OCI-LY3 (cell line): ENCODE data around the gene ACYP2.
"Not testable (repeated sequence)": the region's sequence is repeated elsewhere in the genome, so short reads cannot be mapped to it uniquely, and the experiment has no call there.

Source experiments
- H2AFZ ChIP-seq: fragments of 200-600, 300-600 bp; shearing (Covaris generic); 2 replicates; pipeline ENCODE4 v1.6.0; 2014; ENCODE audit warnings: antibody characterized with exemption, low read depth, low read length
- H3K27ac ChIP-seq: fragments of 200-600, 300-600 bp; sonication (generic); 2 replicates; pipeline ENCODE4 v1.5.1; 2014; ENCODE audit warnings: mild to moderate bottlenecking, low read length, moderate library complexity, mixed read lengths
- H3K27me3 ChIP-seq: fragments of 200-600, 300-600 bp; sonication (generic); 2 replicates; pipeline ENCODE4 v1.6.1; 2014; ENCODE audit warnings: low read depth, low read length, mixed read lengths
- H3K36me3 ChIP-seq: fragments of 200-600, 300-600 bp; sonication (generic); replicated peaks from 2 replicates; pipeline ENCODE3; 2014; ENCODE audit warnings: low read depth, low read length, mixed read lengths
- H3K4me1 ChIP-seq: fragments of 300-600, 200-600 bp; sonication (generic); 2 replicates; pipeline ENCODE4 v1.6.1; 2014; ENCODE audit warnings: low read length, mixed read lengths
- H3K4me2 ChIP-seq: fragments of 200-600, 300-600 bp; sonication (generic); 2 replicates; pipeline ENCODE4 v1.6.1; 2014; ENCODE audit warnings: low read length, mixed read lengths
- H3K4me3 ChIP-seq: fragments of 300-600, 200-600 bp; sonication (generic); 2 replicates; pipeline ENCODE4 v1.5.1; 2014; ENCODE audit warnings: antibody characterized with exemption, mild to moderate bottlenecking, low read length, moderate library complexity
- H3K79me2 ChIP-seq: fragments of 300-600, 200-600 bp; shearing (Covaris generic); 2 replicates; pipeline ENCODE4 v1.6.1; 2014; ENCODE audit warnings: mild to moderate bottlenecking, low read length, mixed read lengths
- H3K9ac ChIP-seq: fragments of 300-600, 200-600 bp; shearing (Covaris generic); 2 replicates; pipeline ENCODE4 v1.6.0; 2014; ENCODE audit warnings: mild to moderate bottlenecking, low read length, moderate library complexity
- H3K9me3 ChIP-seq: fragments of 200-600, 300-600 bp; shearing (Covaris generic); 2 replicates; pipeline ENCODE4 v1.6.1; 2014; ENCODE audit warnings: low read length, mixed read lengths; ENCODE audit not compliant: insufficient read depth
- H4K20me1 ChIP-seq: fragments of 200-600, 300-600 bp; sonication (generic); 2 replicates; pipeline ENCODE4 v1.6.1; 2016; ENCODE audit warnings: low read length, mixed read lengths; ENCODE audit not compliant: insufficient read depth
- CTCF ChIP-seq: fragments of 200-600, 300-600 bp; sonication (generic); IDR thresholded peaks from 2 replicates; pipeline ENCODE4 v1.5.1; 2014; ENCODE audit warnings: antibody characterized with exemption, low read length, low read depth
- EZH2phosphoT487 ChIP-seq: fragments of 200-600 bp; shearing (Covaris generic); IDR thresholded peaks from 2 replicates; pipeline ENCODE4 v1.6.1; 2018; ENCODE audit warnings: antibody characterized with exemption, mixed run types, low read depth

The ACYP2 gene

GRCh38 chr2:54259413-54260240, 144.2 kb downstream of the ACYP2 start:
- Histone ChIP-seq H3K36me3 (no peaks in the 10 kb centered on the region), H3K4me2 (no peak overlapping the region), H3K79me2 (no peaks in the 10 kb centered on the region), H2AFZ (no peak overlapping the region; the same call in 1 of the 2 replicates), H3K4me3 (no peak overlapping the region), H4K20me1 (no peaks in the 10 kb centered on the region), H3K9ac (no peak overlapping the region), H3K27me3 (no peaks in the 10 kb centered on the region), H3K9me3 (no peaks in the 10 kb centered on the region), H3K27ac (no peak overlapping the region), H3K4me1 (no peaks in the 10 kb centered on the region)
- TF ChIP-seq CTCF (no peak), EZH2phosphoT487 (no peak)

- H3K9ac ChIP-seq = no peak overlapping the region
- H3K27me3 ChIP-seq = no peaks in the 10 kb centered on the region
- H3K4me2 ChIP-seq = no peak overlapping the region
- H4K20me1 ChIP-seq = no peaks in the 10 kb centered on the region
- no peak overlapping the region for H3K4me3 ChIP-seq
- no peak overlapping the region for H3K27ac ChIP-seq
- no peaks in the 10 kb centered on the region for H3K4me1 ChIP-seq
- no peak for TF ChIP-seq EZH2phosphoT487
- no peak for TF ChIP-seq CTCF
- H3K36me3 ChIP-seq = no peaks in the 10 kb centered on the region
- H3K9me3 ChIP-seq = no peaks in the 10 kb centered on the region
- H2AFZ ChIP-seq = no peak overlapping the region
- no peaks in the 10 kb centered on the region for H3K79me2 ChIP-seq
Measured at GRCh38 chr2:54260241-54260595, 144.8 kb downstream of the ACYP2 start.

DNA sequence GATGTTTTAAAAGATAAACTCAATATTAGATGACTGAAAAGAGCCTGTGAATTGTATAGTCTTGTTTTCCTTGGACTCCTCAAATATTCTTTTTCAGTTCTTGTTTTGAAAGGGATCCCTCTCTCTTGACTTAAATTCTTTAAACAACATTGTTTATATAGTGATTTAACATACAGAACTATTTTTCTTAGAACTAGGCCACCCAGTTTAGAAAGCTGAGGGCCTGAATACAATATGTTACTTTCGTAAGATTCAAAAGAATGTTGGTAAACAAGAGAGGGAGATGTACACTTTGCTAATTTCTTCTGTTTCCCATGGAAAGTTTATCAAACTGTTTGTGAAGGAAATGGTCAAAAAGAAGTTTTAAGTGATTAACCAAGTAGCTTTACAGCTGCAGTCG, 146.1 kb downstream of the ACYP2 start:
- Histone ChIP-seq H3K9me3 (no peaks in the 10 kb centered on the region), H4K20me1 (no peaks in the 10 kb centered on the region), H3K9ac (no peak overlapping the region), H3K4me1 (no peaks in the 10 kb centered on the region), H3K27me3 (no peaks in the 10 kb centered on the region), H3K4me2 (no peak overlapping the region), H2AFZ (no peak overlapping the region), H3K4me3 (no peak overlapping the region), H3K36me3 (no peaks in the 10 kb centered on the region), H3K79me2 (no peaks in the 10 kb centered on the region), H3K27ac (no peak overlapping the region)
- TF ChIP-seq EZH2phosphoT487 = no peak
- TF ChIP-seq CTCF = no peak

DNA sequence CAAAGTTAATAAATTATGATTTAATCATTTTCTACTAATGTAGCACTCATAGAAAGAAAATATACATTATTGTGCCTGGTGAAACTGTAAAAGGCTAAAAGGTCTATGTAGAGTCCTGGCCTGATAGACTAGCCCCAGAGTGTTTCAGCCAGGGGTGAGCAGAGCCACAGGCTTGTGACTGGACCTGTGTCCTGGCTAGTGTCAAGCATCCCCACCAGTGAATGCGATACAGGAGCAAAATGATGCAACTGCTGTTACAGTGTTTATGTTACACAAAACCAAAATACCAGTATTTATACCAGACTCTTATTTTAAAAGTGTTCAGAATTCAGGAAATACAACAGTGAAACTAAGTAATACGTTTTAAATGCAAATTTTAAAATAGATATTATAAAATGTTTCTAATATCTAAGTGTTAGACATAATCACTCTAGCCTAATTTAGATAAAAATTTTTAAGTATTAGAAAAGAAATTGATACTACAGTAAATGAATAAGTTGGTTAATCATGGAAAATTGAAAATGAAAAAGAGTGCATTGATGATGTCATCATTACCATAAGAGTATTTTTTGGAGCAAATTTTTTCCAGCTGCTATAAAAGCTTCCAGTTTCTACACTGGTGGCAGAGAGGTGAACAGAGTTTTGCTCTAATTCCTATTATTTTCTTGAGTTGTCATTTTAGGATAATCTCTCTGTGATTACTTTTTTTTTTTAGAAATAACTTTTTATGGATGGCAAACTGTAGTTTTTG, 146.8 kb downstream of the ACYP2 start:
- H3K9ac ChIP-seq = no peak overlapping the region
- no peaks in the 10 kb centered on the region for H3K4me1 ChIP-seq
- H3K36me3 ChIP-seq = no peaks in the 10 kb centered on the region
- no peaks in the 10 kb centered on the region for H4K20me1 ChIP-seq
- no peaks in the 10 kb centered on the region for H3K79me2 ChIP-seq
- no peaks in the 10 kb centered on the region for H3K27me3 ChIP-seq
- H3K4me2 ChIP-seq = no peak overlapping the region
- no peak overlapping the region for H3K27ac ChIP-seq
- H3K4me3 ChIP-seq = no peak overlapping the region
- no peak overlapping the region for H2AFZ ChIP-seq
- TF ChIP-seq CTCF (no peak), EZH2phosphoT487 (no peak)
- H3K9me3 ChIP-seq = no peaks in the 10 kb centered on the region

DNA sequence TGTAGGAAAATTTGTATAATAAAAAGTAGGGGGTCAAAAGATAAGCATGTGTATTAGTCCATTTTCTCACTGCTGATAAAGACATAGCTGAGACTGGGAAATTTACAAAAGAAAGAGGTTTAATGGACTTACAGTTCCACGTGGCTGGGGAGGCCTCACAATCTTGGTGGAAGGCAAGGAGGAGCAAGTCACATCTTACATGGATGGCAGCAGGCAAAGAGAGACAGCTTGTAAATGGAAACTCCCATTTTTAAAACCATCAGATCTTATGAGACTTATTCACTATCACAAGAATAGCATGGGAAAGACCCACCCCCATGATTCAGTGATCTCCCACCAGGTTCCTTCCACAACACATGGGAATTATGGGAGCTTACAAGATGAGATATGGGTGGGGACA, 149.7 kb downstream of the ACYP2 start:
- not testable (repeated sequence) for H3K4me1 ChIP-seq

More for the DNA sequence above, 149.7 kb downstream of the ACYP2 start:
- not testable (repeated sequence) for H3K9ac ChIP-seq, H3K9me3 ChIP-seq, H2AFZ ChIP-seq, H3K79me2 ChIP-seq, H3K36me3 ChIP-seq, H4K20me1 ChIP-seq, H3K4me2 ChIP-seq, H3K4me3 ChIP-seq, H3K27ac ChIP-seq, H3K27me3 ChIP-seq
